NCI-H1930 (cell line): ENCODE data around the gene TCIRG1.

ENCODE experiments used
- DNase-seq, 2 experiments: peaks; one replicate each; lab custom pipeline; 2025; lab: John Stamatoyannopoulos, UW

TCIRG1 gene

GRCh38 chr11:68051191-68052136, 12.6 kb downstream of the TCIRG1 start:
- no peak for DNase-seq

DNA sequence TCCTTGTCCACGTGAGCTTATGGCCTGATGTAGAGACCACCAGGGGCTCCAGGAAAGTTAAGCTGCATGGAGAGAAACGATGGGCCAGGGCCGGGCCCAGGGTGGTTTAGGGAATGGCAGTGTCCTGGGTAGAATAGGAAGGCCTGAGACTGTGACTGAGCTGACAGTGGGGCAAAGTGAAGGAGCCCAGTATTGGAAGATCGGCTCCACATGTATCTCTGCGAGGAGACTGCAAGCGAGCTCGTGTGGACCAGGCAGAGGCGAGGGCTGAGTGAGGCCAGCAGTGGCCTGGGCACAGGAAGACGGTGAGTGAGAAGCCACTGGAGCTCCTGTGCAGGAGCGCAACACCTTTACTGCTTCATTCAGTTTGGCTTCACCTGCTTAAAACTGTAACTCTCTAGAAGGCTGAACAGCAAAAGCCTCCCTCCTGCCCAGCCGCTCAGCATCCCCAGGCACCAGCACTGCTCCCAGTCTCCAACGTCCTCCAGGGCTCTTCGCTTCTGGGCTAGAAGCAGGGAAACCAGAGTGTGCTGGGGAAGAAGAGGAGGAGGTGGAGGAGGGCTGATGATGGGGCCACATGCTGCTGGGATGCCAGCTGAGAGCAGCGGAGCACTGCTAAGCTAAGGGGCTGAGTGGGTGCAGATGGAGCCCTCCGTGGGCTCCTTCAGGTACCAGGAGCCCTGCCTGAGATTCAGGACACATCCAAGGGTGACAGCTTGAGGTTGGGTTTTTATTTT, 13.5 kb downstream of the TCIRG1 start:
- no peak for DNase-seq

GRCh38 chr11:68053117-68053516, 14.3 kb downstream of the TCIRG1 start:
- no peak for DNase-seq

DNA sequence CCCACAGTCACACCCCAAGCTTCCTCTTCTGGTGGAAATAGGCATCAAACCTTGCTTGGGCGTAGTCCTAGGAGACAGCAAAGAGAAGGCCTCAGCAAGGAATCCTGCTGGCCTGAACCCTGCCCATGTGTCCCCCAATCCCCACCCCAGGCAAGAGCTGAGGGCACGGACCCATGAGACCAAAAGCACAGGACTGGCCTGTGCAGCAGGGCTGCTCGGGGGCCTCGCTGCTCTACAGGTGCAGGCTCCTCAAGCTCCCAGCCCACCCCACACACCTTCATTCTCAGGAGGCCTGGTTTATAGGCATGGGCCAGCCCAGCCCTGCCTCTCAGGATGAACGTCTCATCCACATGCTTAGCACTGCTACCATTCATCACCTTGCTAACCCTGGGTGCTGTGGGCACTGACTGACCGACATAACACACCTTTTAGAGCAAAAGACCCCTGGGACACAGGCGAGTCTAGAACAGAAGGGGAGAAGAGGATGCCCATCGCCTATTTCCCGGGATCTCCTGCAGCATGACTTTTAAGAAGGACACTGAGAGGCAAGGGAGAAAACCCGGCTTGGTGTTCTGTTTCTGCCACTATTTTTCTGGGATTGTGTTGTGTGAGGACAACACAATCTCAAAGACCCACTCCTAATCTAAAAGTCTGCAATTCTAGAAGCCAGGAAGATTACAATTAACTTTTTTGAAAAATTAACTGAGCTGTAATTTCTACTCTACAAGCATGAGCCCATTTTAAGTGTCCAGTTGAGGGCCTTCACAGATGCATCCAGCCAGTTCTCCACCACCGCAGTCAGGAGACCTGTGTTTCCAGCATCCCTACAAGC, 15.4 kb downstream of the TCIRG1 start:
- DNase-seq, result no peak

DNA sequence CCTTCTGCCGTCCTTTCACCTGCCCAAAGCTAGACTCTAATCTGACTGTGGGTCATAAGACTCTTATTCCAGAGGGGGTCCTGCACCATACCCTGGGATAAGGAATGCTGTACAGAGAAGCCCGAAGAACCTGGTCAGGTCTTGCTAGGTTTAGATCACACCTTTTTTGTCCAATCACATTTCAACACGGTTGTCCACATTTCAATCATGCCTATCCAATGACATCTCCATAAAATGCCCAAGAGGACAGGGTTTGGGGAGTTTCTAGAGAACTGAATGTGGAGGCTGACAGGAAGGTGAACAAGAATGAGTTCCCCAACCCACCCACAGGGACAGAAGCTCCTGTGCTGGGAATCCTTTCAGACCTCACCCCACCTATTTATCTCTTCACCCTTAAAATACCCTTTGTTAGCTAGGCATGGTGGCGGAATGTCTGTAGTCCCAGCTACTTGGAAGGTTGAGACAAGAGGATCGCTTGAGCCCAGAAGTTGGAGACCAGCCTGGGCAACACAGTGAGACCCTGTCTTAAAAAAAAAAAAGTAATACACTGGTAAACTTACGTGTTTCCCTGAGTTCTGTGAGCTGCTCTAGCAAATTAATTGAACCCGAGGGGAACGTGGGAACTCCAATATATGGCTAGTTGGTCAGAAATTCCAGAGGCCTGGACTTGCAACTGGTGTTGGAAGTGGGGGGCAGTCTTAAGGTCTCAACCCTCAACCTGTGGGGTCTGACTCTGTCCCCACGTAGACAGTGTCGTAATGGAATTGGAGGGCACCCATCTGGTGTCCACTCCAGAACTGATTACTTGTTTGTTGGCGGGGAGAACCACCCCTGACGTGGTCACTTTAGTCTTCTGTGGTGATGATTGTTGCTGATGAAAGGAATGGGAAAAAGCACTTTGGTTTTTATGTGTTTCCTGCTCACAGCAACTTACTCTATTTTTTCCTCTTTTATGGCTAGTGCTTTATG, 17.8 kb downstream of the TCIRG1 start:
- DNase-seq, result no peak

- no peak for DNase-seq
Measured at GRCh38 chr11:68057807-68058206, 19.0 kb downstream of the TCIRG1 start.

DNA sequence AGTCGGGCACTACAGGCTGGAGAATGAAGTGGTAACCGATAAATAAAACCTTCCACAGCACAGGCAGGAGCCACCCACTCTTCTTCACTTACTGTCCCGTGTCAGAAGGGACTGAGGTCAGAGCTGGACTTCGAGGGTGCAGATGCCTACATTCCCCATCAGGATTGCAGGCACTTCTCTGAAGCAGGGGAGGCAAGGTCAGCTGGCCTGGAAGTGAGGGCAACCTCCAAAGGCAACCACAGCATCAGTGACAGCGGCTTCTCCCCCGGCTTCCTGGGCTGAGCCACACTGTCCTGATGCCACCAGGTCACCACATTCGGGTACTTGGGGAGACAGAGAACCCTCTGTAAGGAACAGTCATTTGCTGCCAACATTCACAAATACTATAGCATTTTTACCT, 22.7 kb downstream of the TCIRG1 start:
- no peak for DNase-seq

- no peak for DNase-seq
Measured at GRCh38 chr11:68064926-68065325, 26.1 kb downstream of the TCIRG1 start.

- no peak for DNase-seq
Measured at GRCh38 chr11:68065841-68066240, 27.0 kb downstream of the TCIRG1 start.

DNA sequence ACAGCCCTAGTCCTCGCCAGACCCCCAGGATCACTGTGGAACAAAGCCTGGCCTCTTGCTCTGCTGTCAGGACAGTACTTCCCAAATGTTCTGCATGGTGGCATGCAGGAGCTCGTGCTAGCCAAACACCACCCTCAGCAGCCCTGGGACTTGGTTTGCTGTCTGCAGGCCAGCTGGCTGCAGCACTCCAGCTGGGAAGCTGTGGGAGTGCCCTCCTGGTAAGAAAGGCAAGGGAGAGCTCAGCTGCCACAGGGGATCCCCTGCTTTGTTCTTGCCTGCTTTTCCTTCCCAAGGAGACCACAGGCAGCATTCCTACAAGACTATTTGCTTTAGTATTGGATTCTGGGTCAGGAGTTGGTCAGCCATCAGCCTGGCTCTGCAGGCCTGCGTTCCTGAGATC, 27.9 kb downstream of the TCIRG1 start:
- DNase-seq, result no peak

- no peak for DNase-seq
Measured at GRCh38 chr11:68067991-68068390, 29.2 kb downstream of the TCIRG1 start.

GRCh38 chr11:68071281-68072048, 32.6 kb downstream of the TCIRG1 start:
- no peak for DNase-seq

- no peak for DNase-seq
Measured at GRCh38 chr11:68074584-68075352, 35.9 kb downstream of the TCIRG1 start.

DNA sequence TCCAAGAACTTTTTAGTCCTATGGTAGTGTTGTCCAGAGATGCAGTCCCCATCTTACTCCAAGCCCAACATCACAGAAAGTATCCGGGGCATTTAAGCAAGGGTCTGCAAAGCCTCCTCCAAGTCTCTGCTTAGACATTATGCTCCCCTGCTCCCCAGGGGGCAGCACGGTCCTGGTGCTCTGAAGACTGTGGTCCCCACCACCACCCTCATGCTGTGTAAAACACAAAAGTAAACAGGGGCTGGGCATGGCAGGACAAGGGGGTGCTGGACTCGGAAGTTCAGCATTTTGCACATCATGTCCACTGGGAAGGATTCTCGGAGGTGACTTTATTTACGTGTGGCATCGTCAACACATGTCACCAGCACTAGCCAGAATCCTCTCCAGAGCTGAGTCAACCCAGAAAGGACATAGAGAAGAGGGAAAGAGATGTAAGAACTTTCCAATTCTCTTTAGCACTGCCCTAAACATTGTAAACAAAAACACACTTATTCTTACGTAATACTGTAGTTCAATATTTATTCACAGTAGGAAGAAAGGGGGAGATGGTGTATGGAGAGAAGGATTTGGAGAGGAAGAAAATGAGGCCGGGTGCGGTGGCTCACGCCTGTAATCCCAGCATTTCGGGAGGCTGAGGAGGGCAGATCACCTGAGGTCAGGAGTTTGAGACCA, 37.7 kb downstream of the TCIRG1 start:
- no peak for DNase-seq

- no peak for DNase-seq
Measured at GRCh38 chr11:68077617-68078582, 39.1 kb downstream of the TCIRG1 start.

DNA sequence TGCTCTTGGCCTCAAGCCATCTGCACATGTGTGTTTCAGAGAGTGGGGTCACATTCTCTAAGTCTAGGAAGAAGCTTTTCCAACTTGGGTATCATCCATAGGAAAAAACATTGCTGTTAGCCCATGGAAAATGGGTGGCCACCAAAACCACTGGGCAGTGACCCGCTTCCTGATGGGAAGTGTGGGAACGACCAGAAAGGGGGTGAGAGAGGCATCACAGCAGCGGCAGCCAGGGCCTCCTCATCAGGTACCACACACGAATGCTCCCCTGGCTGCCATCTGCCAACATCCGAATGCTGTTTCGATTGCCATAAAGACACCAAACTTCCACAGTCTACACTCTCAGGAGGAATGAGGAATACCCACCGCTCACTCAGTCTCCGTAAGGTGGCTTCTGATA, 42.0 kb downstream of the TCIRG1 start:
- DNase-seq, result no peak

GRCh38 chr11:68081691-68082090, 42.9 kb downstream of the TCIRG1 start:
- no peak for DNase-seq

GRCh38 chr11:68082481-68082880, 43.7 kb downstream of the TCIRG1 start:
- DNase-seq, result no peak
